NK-92 (cell line): Measurements from ENCODE around the gene TRIM36.

Experiments
- DNase-seq: peaks from one replicate; lab custom pipeline; 2025; ENCODE audit not compliant: unreplicated experiment; lab: John Stamatoyannopoulos, UW

The TRIM36 gene

GRCh38 chr5:115168829-115169486 is 750 bp downstream of the TRIM36 start:
- DNase-seq, result no peak

GRCh38 chr5:115166744-115167393 is 2.8 kb downstream of the TRIM36 start:
- DNase-seq, result no peak

GRCh38 chr5:115165790-115166189 is 3.9 kb downstream of the TRIM36 start:
- no peak for DNase-seq

GRCh38 chr5:115160975-115161475 is 8.7 kb downstream of the TRIM36 start:
- no peak for DNase-seq

DNA sequence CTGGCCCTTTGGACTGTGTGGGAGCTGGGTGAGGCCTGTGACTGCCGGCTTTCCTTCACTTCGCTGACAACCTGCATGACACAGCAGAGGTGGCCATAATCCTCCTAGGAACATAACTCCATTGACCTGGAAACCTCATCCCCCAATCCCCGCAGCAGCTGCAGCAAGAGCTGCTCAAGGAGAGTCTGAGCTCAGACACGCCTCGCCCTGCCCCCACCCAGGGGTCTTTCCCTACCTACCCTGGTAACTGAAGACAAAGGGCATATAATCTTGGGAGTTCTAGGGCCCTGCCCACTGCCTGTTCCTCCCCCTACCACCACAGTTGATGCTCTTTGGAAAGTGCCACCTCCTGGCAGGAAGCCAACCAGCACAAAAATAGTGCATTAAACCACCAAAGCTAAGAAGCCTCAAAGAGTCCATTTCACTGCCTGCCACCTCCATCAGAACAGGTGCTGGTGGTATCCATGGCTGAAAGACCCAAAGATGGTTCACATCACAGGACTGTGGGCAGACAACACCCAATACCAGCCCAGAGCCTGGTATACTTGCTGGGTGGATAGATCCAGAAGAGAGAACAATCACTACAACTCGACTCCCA is 18.4 kb downstream of the TRIM36 start:
- DNase-seq, result no peak

DNA sequence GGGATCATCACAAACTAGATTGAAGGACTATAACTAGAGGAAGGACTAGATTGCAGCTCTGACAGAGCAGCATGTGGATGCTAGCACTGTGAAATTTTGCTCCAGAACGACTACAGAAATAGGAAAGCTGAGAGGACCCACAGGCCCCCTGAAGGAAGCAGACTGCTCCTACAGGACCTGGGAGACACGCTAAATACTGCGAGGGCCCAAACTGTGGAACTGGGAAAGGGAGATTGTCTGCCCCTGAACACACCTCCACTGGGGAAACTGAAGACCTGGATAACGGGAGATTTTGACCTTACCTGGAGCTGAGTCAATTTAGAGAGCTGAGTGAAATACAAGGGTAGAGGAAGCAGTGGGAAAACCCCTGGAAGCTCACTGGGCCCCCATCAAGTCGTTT is 19.2 kb downstream of the TRIM36 start:
- DNase-seq, result no peak

DNA sequence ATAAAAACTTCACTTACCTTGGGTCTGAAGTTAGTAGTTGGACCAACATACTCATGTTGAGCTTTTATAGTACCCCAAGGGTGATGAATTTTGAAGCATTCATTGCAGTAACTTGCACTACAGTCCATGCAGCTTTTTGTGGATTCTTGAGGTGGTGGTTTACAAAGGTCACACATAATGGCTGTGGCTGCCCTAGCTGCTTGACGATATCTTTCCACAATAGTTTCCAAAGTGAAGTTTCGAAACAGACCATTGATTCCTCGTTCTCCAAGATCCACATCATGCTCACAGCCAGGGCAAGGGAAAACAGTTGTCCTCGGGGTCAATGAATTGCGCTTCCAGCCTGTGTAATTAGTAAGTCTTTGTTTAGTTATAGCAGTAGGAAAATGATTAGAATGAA is 22.7 kb downstream of the TRIM36 start:
- DNase-seq, result no peak

DNA sequence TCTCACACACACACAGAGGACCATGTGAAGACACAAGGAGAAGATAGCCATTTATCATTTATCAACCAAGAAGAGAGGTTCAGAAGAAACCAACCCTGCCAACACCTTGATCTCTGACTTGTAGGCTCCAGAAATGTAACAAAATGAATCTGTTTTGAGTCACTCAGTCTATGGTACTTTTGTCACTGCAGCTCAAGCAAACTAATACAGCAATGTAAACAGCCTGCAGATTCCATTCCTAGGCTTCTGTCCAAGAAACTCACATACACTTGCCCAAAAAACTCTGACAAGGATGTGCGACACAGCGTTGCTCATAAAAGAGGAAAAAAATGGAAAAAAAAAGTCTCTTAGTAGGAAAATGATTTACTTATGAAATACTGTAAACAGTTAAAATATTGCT is 33.4 kb downstream of the TRIM36 start:
- DNase-seq, result no peak

GRCh38 chr5:115132465-115132864 is 37.2 kb downstream of the TRIM36 start:
- no peak for DNase-seq

DNA sequence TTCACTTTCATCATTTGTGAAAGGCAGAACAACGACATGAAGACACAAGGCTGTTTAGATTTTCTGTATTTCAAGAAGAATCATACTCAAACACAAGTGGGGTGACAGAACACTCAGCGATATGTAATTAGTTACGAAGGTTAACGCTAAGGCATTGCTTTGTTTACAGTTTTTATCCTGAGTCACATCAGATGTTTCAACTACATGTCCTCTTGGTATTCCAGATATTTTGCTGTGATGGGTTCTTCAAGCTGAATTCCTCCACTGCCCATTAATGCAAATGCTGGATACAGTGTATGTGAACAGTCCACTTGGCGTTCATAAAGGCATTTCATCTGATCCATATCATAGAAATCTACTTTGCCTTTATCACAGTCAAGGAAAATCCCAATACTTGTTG is 43.4 kb downstream of the TRIM36 start:
- no peak for DNase-seq

DNA sequence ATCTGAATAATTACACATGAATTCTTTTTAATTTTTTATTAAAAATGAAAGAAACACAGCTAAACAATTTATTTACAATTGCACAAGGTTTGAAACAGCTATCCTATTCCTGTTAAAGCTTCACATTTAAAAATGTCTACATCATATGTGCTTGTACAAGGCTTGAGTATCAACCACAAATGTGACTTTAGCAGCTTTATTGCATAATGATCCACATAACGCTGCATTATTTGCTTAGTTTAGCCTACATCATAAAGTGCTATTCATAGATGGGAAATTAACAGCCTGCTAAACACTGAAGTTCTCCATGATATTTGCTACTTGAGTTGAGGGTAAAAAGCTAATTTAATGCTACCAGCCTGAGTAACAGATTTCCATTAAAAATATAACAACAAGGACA is 45.0 kb downstream of the TRIM36 start:
- DNase-seq, result no peak

- DNase-seq, result no peak
Measured at GRCh38 chr5:115116001-115116400, 53.7 kb downstream of the TRIM36 start.

DNA sequence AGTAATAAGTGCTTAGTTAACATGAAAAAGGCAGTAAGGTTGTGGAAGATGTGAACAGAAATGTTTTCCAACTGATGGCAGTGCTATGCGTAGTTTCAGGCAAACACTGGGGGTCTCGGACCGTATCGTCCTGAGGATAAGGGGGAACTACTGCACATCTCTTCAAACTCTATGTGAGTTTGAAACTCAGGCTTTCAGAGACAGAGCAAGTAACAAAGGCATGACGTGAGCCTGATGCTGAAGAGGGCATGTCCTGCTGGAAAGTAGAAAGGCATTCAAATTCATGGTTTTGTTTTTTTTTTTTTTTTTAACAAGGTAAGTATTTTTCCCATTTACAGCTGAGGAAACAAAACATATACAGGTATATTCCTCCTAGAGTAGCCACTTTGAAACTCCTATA is 59.9 kb downstream of the TRIM36 start:
- DNase-seq, result no peak

DNA sequence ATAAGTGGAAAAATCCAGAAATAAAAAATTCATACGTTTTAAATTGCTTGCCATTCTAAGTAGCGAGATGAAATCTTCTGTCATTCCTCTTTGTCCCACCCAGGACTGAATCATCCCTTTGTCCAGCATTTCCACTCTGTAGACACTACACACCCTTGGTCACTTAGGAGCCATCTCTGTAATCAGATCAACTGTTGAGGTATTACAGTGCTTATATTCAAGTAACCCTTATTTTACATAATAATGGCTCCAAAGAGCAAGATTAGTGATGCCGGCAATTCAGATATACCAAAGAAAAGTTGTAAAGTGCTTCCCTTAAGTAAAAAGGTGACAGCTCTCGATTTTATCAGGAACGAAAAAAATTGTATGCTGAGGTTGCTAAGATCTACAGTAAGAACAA is 60.4 kb downstream of the TRIM36 start:
- DNase-seq, result no peak

DNA sequence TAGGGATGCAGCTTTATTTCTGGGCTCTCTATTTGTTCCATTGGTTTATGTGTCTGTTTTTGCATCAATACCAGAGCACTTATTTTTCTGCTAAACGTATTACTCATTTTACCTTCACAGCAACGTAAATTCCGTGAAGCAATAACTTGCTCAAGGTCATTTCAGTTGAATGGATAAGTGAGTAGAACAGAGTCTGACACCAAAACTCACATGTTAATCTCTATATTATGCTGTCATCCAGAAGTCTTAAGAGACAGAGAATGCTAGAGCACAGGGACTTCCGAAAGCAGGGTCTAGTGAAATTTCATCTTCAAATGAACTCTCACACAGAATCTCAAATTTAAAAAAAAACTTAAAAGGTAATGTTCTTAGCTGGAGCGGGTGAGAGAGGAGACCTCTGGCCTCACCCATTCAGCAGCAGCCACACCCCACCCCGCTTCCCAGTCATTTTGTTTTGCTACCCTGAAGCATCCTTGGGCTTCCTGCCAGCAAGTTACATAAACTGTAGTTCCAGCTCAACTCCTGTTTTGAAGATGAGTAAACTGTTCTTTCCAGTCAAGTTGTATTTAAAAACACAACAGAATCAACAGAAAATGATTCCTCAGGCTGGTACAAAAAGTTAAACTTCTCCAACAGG is 69.3 kb downstream of the TRIM36 start:
- no peak for DNase-seq

- no peak for DNase-seq
Measured at GRCh38 chr5:115098041-115098702, 71.5 kb downstream of the TRIM36 start.

DNA sequence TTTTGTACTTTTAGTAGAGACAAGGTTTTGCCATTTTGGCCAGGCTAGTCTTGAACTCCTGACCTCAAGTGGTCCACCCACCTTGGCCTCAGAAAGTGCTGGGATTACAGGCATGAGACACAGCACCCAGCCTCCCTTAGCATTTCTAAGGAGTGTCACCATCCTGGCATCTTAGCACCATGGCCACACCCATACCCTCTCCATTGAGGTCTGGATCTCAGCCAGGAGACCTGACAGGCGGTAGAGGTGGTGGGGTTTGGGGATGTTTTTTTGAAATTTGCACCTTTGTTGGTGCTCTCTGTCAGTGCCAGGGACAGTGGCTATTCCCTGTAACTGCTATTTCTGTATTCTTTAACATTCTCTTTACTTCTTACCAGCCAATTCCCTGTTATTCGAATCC is 72.5 kb downstream of the TRIM36 start:
- DNase-seq, result no peak

DNA sequence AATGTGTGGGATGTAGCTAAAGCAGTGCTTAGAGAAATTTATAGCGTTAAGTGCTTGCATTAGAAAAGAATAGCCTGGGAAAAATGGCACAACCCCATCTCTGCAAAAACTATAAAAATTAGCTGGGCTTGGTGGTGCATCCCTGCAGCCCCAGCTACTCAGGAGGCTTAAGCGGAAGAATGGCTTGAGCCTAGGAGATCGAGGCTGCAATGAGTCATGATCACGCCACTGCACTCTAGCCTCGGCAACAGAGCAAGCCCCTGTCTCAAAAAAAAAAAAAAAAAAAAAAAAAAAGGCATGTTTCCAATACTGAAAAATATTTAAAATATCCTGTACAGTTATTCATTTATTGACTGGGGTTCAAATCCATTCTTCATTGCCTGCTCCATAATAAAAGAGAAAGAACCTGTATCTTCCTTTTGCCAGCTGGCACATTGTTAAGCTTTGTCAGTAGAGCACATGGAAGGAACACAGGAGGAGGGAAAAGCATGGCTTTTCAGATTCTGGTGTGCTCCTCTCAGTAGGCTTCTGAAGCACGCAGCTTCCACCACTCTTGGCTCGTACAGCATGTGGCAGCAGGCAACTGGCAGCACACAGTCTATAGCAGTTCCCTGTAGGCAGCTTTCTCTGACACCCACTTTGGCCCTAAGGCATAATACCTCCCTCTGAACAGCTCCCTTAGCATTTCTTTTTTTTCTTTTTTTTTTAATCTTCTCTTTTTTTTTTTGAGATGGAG is 73.5 kb downstream of the TRIM36 start:
- no peak for DNase-seq

DNA sequence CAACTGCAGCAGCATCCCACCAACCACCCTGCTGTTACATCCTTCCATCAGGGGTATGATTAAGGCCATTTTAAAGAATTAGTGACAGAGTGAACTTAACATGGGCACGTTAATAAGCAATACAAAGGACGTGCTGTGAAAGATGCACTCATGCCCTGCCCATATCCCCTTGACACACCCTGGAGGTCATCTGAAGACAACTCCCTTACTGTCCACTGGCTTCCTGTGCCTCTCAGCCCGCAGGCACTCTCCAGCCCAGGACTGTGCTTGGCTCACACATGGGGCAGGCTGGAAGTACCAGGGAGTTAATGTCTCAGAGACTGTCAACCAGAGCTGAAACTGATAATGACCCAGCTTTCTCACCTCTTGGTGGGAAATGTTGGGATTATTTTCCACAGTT is 81.8 kb downstream of the TRIM36 start:
- no peak for DNase-seq

DNA sequence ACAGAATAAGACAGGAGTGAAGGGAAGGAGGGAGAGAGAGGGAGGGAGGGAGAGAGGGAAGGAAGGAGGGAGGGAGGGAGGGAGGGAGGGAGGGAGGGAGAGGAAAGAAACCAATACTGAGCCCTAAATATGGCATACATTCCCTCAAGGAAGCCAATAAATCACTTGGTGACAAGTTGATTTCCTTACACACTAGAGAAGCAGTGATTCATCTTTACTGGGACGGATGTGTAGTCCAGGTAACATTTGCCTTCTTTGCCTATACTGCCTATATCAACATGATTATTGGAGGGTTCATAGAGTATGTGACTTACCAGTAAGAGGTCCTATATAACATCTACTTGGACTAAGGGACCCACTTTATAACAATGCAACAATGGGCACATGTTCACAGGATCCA is 83.2 kb downstream of the TRIM36 start:
- DNase-seq, result no peak
